CD14-positive monocyte (primary cell): ENCODE data around the gene LIN7A. TPM values are rescaled to one million over a fixed set of nuclear protein-coding genes. Genes with fewer than 3 reads are reported as not detected.

ENCODE experiments used
- DNase-seq, 3 donors: peaks; one replicate each; pipeline ENCODE4 v3.0.0-alpha.2; 2011 to 2022
- H2AFZ ChIP-seq: 2 replicates; pipeline ENCODE4 v1.6.0; 2012; ENCODE audit warnings: mild to moderate bottlenecking, low read depth, low read length, inconsistent platforms; ENCODE audit not compliant: insufficient read depth, poor library complexity, severe bottlenecking
- H3K27ac ChIP-seq, 2 donors: 1 replicate in 1 of 2; 2 replicates in 1 of 2; pipeline ENCODE4 v1.5.1; 2012 to 2013; ENCODE audit warnings: low read length in 2 of 2, control low read depth in 1 of 2, inconsistent platforms in 1 of 2, low read depth in 1 of 2, mild to moderate bottlenecking in 1 of 2
- H3K27me3 ChIP-seq, 2 donors: one replicate each; pipeline versions ENCODE4 v1.6.0 to v1.6.1; 2011 to 2013; ENCODE audit warnings: low read length in 2 of 2; ENCODE audit not compliant: control insufficient read depth in 2 of 2, insufficient read depth in 2 of 2
- H3K36me3 ChIP-seq, 2 donors: replicated peaks in 1 of 2; 1 replicate in 1 of 2; 2 replicates in 1 of 2; pipeline versions ENCODE4 v1.5.1 to v1.6.1; 2012 to 2013; ENCODE audit warnings: low read length in 2 of 2, control low read depth in 1 of 2, inconsistent platforms in 1 of 2, mild to moderate bottlenecking in 1 of 2; ENCODE audit not compliant: insufficient read depth in 2 of 2, control insufficient read depth in 1 of 2
- H3K4me1 ChIP-seq, 2 donors: 1 replicate in 1 of 2; 2 replicates in 1 of 2; pipeline versions ENCODE4 v1.5.1 to v1.6.1; 2012 to 2013; ENCODE audit warnings: low read length in 2 of 2, control low read depth in 1 of 2, inconsistent platforms in 1 of 2, mild to moderate bottlenecking in 1 of 2, moderate library complexity in 1 of 2; ENCODE audit not compliant: insufficient read depth in 2 of 2, control insufficient read depth in 1 of 2
- H3K4me2 ChIP-seq: replicated peaks from 2 replicates; pipeline ENCODE3; 2012; ENCODE audit warnings: low read length, moderate library complexity, mild to moderate bottlenecking; ENCODE audit not compliant: poor library complexity, severe bottlenecking; ENCODE audit errors: extremely low read depth
- H3K4me3 ChIP-seq, 3 experiments: fragments of 200-600 bp in 1 of 3; sonication (generic) in 1 of 3; replicated peaks in 1 of 3; 1 replicate in 2 of 3; 2 replicates in 1 of 3; pipeline ENCODE4 v1.5.1; 2011 to 2013; ENCODE audit warnings: low read length in 3 of 3, mild to moderate bottlenecking in 3 of 3, control low read depth in 2 of 3, low read depth in 2 of 3, inconsistent platforms in 1 of 3, moderate library complexity in 1 of 3
- H3K79me2 ChIP-seq: 2 replicates; pipeline ENCODE4 v1.6.0; 2012; ENCODE audit warnings: mild to moderate bottlenecking, control low read depth, inconsistent platforms, low read length, moderate library complexity; ENCODE audit not compliant: insufficient read depth
- H3K9ac ChIP-seq: 2 replicates; pipeline ENCODE4 v1.6.0; 2017; ENCODE audit warnings: low read length, mild to moderate bottlenecking; ENCODE audit not compliant: insufficient read depth, poor library complexity, severe bottlenecking
- H3K9me3 ChIP-seq, 2 donors: replicated peaks in 1 of 2; 1 replicate in 1 of 2; 2 replicates in 1 of 2; pipeline versions ENCODE4 v1.5.1 to v1.6.1; 2012 to 2013; ENCODE audit warnings: low read length in 2 of 2, control low read depth in 1 of 2; ENCODE audit not compliant: control insufficient read depth in 1 of 2, insufficient read depth in 1 of 2
- H4K20me1 ChIP-seq: 2 replicates; pipeline ENCODE4 v1.6.0; 2012; ENCODE audit warnings: mild to moderate bottlenecking, low read length, control low read depth, moderate library complexity; ENCODE audit not compliant: insufficient read depth
- H3K27ac Mint-ChIP-seq, 7 donors: one replicate each; pipeline ENCODE4 v1.8.0; 2020; ENCODE audit warnings: mild to moderate bottlenecking in 7 of 7, mixed read lengths in 7 of 7, moderate library complexity in 6 of 7, inconsistent platforms in 2 of 7
- H3K27me3 Mint-ChIP-seq, 3 donors: one replicate each; pipeline ENCODE4 v1.8.0; 2021 to 2022; ENCODE audit warnings: low read depth in 3 of 3, mild to moderate bottlenecking in 3 of 3, mixed read lengths in 3 of 3, moderate library complexity in 3 of 3, inconsistent platforms in 1 of 3
- H3K36me3 Mint-ChIP-seq, 2 donors: one replicate each; pipeline ENCODE4 v1.8.0; 2020; ENCODE audit warnings: mixed read lengths in 2 of 2, inconsistent platforms in 1 of 2, mild to moderate bottlenecking in 1 of 2
- H3K4me1 Mint-ChIP-seq: one replicate; pipeline ENCODE4 v1.8.0; 2020; ENCODE audit warnings: mild to moderate bottlenecking, mixed read lengths
- H3K4me3 Mint-ChIP-seq, 2 donors: one replicate each; pipeline ENCODE4 v1.8.0; 2020; ENCODE audit warnings: mild to moderate bottlenecking in 2 of 2, mixed read lengths in 2 of 2, moderate library complexity in 1 of 2
- H3K9me3 Mint-ChIP-seq, 7 donors: one replicate each; pipeline ENCODE4 v1.8.0; 2020 to 2022; ENCODE audit warnings: mixed read lengths in 7 of 7, mild to moderate bottlenecking in 6 of 7, moderate library complexity in 6 of 7, inconsistent platforms in 2 of 7
- CTCF ChIP-seq: fragments of 200-600 bp; IDR thresholded peaks from one replicate; pipeline ENCODE4 v1.8.0; 2022; ENCODE audit warnings: antibody characterized with exemption, mild to moderate bottlenecking
- WGBS: methylation state at CpG from one replicate; pipeline ENCODE4 v1.1.5; 2013; ENCODE audit warnings: missing lambda C conversion rate; ENCODE audit not compliant: insufficient coverage; 5-methylcytosine and 5-hydroxymethylcytosine counted together
- intact Hi-C, 2 donors: fragments of 100-400 bp; cut with micrococcal nuclease; formaldehyde crosslinking; loops; one replicate each; pipeline versions ENCODE4 v1.15.0 to v1.15.1; 2023
- polyA plus RNA-seq, 3 donors: library from polyadenylated mRNA; depleted of rRNA in 1 of 3; unstranded in 2 of 3; stranded (reverse) in 1 of 3; fragments of 300-500 nt in 2 of 3; fragments of >200 nt in 1 of 3; fragmentation: Illumina TruSeq in 2 of 3; gene quantifications; 1 replicate in 2 of 3; 2 replicates in 1 of 3; pipeline ENCODE4 v1.2.3, GENCODE V29; 2012 to 2021

LIN7A gene
- polyA plus RNA-seq, 3 donors = 8.0 to 16.6 (median 15.2) TPM

GRCh38 chr12:80943338-80943737 lies 5.6 kb upstream of the LIN7A start:
- no peak overlapping the region for H3K4me2 ChIP-seq
- H3K27ac ChIP-seq = no peak overlapping the region
- no peaks in the 10 kb centered on the region for H3K9me3 ChIP-seq
- no peaks in the 10 kb centered on the region for H3K36me3 Mint-ChIP-seq
- no peak overlapping the region for H3K27ac Mint-ChIP-seq
- H3K4me1 Mint-ChIP-seq = peaks cover 40% of the 10 kb centered on the region
- no peak for TF ChIP-seq CTCF
- H3K4me1 ChIP-seq = peaks cover 35 to 36% of the 10 kb centered on the region in 2 donors
- no peak for DNase-seq
- H4K20me1 ChIP-seq = no peaks in the 10 kb centered on the region
- H3K27me3 Mint-ChIP-seq = peaks cover 1 to 2% (median 2%) of the 10 kb centered on the region in 3 donors
- intact Hi-C loops = no loop called here
- H3K79me2 ChIP-seq = peaks cover 25% of the 10 kb centered on the region
- no peak overlapping the region for H2AFZ ChIP-seq
- no peak overlapping the region for H3K4me3 Mint-ChIP-seq
- no peak overlapping the region for H3K9ac ChIP-seq
- no peaks in the 10 kb centered on the region for H3K9me3 Mint-ChIP-seq
- H3K4me3 ChIP-seq = no peak overlapping the region
- H3K27me3 ChIP-seq = no peaks in the 10 kb centered on the region
- H3K36me3 ChIP-seq = no peaks in the 10 kb centered on the region

GRCh38 chr12:80941916-80942315 lies 4.2 kb upstream of the LIN7A start:
- intact Hi-C loops = no loop called here
- no peaks in the 10 kb centered on the region for H3K9me3 Mint-ChIP-seq
- no peak overlapping the region for H3K9ac ChIP-seq

More at GRCh38 chr12:80941916-80942315, 4.2 kb upstream of the LIN7A start:
- TF ChIP-seq CTCF = no peak
- Mint-ChIP-seq H3K27ac (peak overlapping the region in 1 of 7 donors; percentile 2), H3K36me3 (no peaks in the 10 kb centered on the region), H3K4me1 (peaks cover 45% of the 10 kb centered on the region), H3K27me3 (peaks cover 1 to 5% (median 2%) of the 10 kb centered on the region in 3 donors), H3K4me3 (no peak overlapping the region)
- Histone ChIP-seq H3K4me1 (peaks cover 41 to 43% of the 10 kb centered on the region in 2 donors), H3K79me2 (peaks cover 39% of the 10 kb centered on the region), H3K27me3 (no peaks in the 10 kb centered on the region), H3K4me3 (no peak overlapping the region), H3K4me2 (no peak overlapping the region), H4K20me1 (no peaks in the 10 kb centered on the region), H3K9me3 (no peaks in the 10 kb centered on the region), H3K36me3 (no peaks in the 10 kb centered on the region), H2AFZ (no peak overlapping the region), H3K27ac (no peak overlapping the region)
- no CpG with 5 or more reads among the region's 1 CpG for WGBS
- no peak for DNase-seq
